Activated naive CD4-positive, alpha-beta T cell treated with anti-CD3 and anti-CD28 coated beads for 36 hours (primary cell): Measurements from ENCODE around the gene GRIN2D. TPM values are rescaled to one million over a fixed set of nuclear protein-coding genes. Genes with fewer than 3 reads are reported as not detected.
A peak's percentile ranks its signal among the peaks of the same experiment; 100 is the strongest.

Source experiments
- CTCF ChIA-PET: fragments of 350-600 bp; sonication (Branson Sonifier 250); formaldehyde crosslinking; loops from one replicate; lab custom pipeline; 2021; ENCODE audit warnings: antibody characterized with exemption; lab: Charles Lee
- DNase-seq: peaks from one replicate; pipeline ENCODE4 v3.0.0-alpha.2; 2020
- H3K27ac Mint-ChIP-seq: one replicate; pipeline ENCODE4 v1.8.0; 2021; ENCODE audit warnings: mild to moderate bottlenecking, mixed read lengths
- H3K27me3 Mint-ChIP-seq: one replicate; pipeline ENCODE4 v1.8.0; 2021; ENCODE audit warnings: low read depth, mixed read lengths
- H3K36me3 Mint-ChIP-seq: one replicate; pipeline ENCODE4 v1.8.0; 2021; ENCODE audit warnings: low read depth, mixed read lengths
- H3K4me1 Mint-ChIP-seq: one replicate; pipeline ENCODE4 v1.8.0; 2021; ENCODE audit warnings: low read depth, mixed read lengths
- H3K4me3 Mint-ChIP-seq: one replicate; pipeline ENCODE4 v1.8.0; 2021; ENCODE audit warnings: mild to moderate bottlenecking, moderate library complexity, mixed read lengths
- H3K9me3 Mint-ChIP-seq: one replicate; pipeline ENCODE4 v1.8.0; 2021; ENCODE audit warnings: mixed read lengths
- intact Hi-C: fragments of 100-400 bp; cut with micrococcal nuclease; formaldehyde crosslinking; loops from one replicate; pipeline ENCODE4 v1.15.1; 2023
- total RNA-seq, 2 experiments: library from RNA; stranded (reverse); gene quantifications; one replicate each; pipeline ENCODE4 v1.2.3, GENCODE V29; 2021

Gene GRIN2D
- under 1 TPM; 0.05 to 0.07 TPM for total RNA-seq

GRCh38 chr19:48393559-48394330 lies at the start of gene GRIN2D:
Gene GRIN2D, plus strand, starts transcription at chr19:48393668. Its CDS starts 4,725 bp downstream, at chr19:48398393.
- no peak within 1 kb of the TSS for H3K27ac Mint-ChIP-seq
- peak; percentile 25 for DNase-seq
- intact Hi-C loops = loop anchor here (5.0 kb wide), 1 partner anchor 189 kb away; no protein-coding TSS in a partner anchor
- CTCF ChIA-PET = interaction anchor here (0.5 to 1.2 kb wide), 2 partner anchors 18 to 29 kb away, joined by 3 read pairs; partner anchors contain the start of genes SYNGR4 and TMEM143
- H3K9me3 Mint-ChIP-seq = no peaks in the 10 kb centered on the region
- peak within 1 kb of the TSS; percentile 34 for H3K4me3 Mint-ChIP-seq
- H3K27me3 Mint-ChIP-seq = peaks cover 42% of the 10 kb centered on the region
- peaks cover 3% of the 10 kb centered on the region for H3K36me3 Mint-ChIP-seq
- peaks cover 43% of the 10 kb centered on the region for H3K4me1 Mint-ChIP-seq

DNA sequence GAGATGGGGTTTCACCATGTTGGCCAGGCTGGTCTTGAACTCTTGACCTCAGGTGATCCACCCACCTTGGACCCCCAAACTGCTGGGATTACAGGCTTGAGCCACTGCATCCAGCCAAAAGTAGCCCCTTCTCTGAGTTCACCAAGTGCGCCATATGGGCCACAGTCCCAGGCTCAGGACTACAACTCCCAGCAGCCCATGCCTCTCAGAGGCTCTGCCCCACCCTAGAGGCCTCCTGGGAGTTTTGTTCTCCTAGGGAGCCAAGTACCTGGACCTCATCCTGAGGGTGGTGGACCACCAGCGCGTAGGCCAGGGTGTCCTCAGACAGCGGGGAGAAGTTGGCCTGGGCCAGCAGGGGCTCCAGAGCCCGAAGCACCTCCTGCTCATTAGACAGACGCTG lies 48.6 kb upstream of the GRIN2D start:
- DNase-seq = no peak
- Mint-ChIP-seq H3K27me3 (no peaks in the 10 kb centered on the region), H3K36me3 (peaks cover 3% of the 10 kb centered on the region), H3K9me3 (no peaks in the 10 kb centered on the region), H3K4me1 (no peaks in the 10 kb centered on the region), H3K4me3 (no peak overlapping the region), H3K27ac (no peak overlapping the region)
- CTCF ChIA-PET = no interaction called here
- intact Hi-C loops = no loop called here

DNA sequence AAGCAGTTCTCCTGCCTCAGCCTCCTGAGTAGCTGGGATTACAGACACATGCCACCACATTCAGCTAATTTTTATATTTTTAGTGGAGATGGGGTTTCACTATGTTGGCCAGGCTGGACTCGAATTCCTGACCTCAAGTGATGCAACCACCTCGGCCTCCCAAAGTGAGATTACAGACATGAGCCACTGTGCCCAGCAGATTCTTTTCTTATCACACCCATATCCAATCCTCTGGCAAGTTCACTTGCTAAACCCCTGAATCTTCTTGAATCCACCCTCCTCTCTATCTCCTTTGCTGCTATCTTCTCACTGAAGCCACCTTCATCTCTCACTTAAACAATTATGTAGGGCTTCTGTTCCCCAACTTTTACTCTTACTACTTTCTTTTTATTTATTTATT lies 47.3 kb upstream of the GRIN2D start:
- DNase-seq = no peak
- no peaks in the 10 kb centered on the region for H3K9me3 Mint-ChIP-seq
- peaks cover 3% of the 10 kb centered on the region for H3K36me3 Mint-ChIP-seq
- no peaks in the 10 kb centered on the region for H3K27me3 Mint-ChIP-seq
- intact Hi-C loops = no loop called here
- no peak overlapping the region for H3K27ac Mint-ChIP-seq
- H3K4me1 Mint-ChIP-seq = no peaks in the 10 kb centered on the region
- CTCF ChIA-PET = no interaction called here
- H3K4me3 Mint-ChIP-seq = no peak overlapping the region

DNA sequence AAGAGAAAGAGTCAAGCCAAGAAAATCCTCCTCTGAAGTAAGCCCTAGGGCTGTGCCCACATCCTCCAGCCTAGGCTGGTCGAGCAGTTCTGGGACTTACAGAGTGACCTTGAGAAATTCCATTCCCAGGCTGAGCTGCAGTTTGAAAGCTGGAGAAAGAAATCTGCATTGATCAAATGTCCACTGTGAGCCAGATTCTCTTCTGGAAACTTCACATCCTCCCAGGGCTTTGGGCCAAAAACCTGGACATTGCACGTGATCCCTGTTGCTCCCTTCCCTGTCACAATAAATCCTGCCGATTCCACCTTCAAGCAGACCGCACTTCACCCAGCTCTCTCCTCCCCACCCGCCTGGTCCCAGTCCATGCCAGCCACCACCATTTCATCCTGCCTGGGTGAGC lies 45.4 kb upstream of the GRIN2D start:
- H3K4me1 Mint-ChIP-seq = no peaks in the 10 kb centered on the region
- H3K9me3 Mint-ChIP-seq = no peaks in the 10 kb centered on the region
- no peak overlapping the region for H3K27ac Mint-ChIP-seq
- peaks cover 3% of the 10 kb centered on the region for H3K36me3 Mint-ChIP-seq
- CTCF ChIA-PET = no interaction called here
- intact Hi-C loops = no loop called here
- H3K4me3 Mint-ChIP-seq = no peak overlapping the region
- H3K27me3 Mint-ChIP-seq = no peaks in the 10 kb centered on the region
- no peak for DNase-seq

DNA sequence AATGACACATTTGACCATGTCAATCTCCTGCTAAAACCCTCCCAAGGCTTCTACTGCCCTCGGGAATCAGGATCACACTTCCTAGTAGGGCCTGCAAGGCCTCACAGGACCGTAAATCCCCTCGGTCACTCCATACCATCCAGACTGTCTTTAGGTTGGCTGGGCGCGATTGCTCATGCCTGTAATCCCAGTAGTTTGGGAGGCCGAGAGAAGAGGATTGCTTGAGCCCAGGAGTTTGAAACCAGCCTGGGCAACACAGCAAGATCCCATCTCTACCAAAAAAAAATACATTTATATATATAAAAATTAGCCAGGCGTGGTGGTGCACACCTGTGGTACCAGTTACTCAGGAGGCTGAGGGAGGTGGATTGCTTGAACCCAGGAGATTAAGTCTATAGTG lies 44.7 kb upstream of the GRIN2D start:
- peaks cover 3% of the 10 kb centered on the region for H3K36me3 Mint-ChIP-seq
- no peak overlapping the region for H3K27ac Mint-ChIP-seq
- H3K4me3 Mint-ChIP-seq = no peak overlapping the region
- intact Hi-C loops = no loop called here
- CTCF ChIA-PET = interaction anchor here (2.3 kb wide), 1 partner anchor 42 kb away, joined by 7 read pairs; the partner anchor contains the start of gene KDELR1
- H3K27me3 Mint-ChIP-seq = no peaks in the 10 kb centered on the region
- H3K4me1 Mint-ChIP-seq = no peaks in the 10 kb centered on the region
- DNase-seq = no peak
- H3K9me3 Mint-ChIP-seq = no peaks in the 10 kb centered on the region

DNA sequence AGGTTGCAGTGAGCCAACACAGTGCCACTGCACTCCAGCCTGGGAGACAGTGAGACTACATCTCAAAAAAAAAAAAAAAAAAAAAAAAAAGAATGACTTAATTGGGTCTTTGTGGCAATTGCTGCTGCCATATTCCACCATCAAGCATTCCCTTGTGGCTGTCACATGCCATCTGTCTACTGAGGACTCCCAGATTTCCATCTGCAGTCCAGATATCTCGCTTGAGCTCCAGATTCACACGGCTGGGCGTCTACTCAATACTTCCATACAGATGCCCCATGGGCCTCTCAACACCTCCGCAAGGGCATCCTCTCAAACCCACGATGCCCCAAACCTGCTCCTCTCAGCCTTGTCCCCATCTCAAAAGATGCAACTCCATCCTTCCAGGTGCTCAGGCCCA lies 42.6 kb upstream of the GRIN2D start:
- Mint-ChIP-seq H3K4me3 (no peak overlapping the region), H3K27me3 (no peaks in the 10 kb centered on the region), H3K9me3 (no peaks in the 10 kb centered on the region), H3K27ac (no peak overlapping the region), H3K4me1 (no peaks in the 10 kb centered on the region), H3K36me3 (peaks cover 3% of the 10 kb centered on the region)
- DNase-seq = no peak
- intact Hi-C loops = no loop called here
- CTCF ChIA-PET = interaction anchor here (0.6 to 2.3 kb wide), 8 partner anchors 12 to 234 kb away, joined by 3 to 7 read pairs (median 4); partner anchors contain the start of genes KCNJ14 and KDELR1

DNA sequence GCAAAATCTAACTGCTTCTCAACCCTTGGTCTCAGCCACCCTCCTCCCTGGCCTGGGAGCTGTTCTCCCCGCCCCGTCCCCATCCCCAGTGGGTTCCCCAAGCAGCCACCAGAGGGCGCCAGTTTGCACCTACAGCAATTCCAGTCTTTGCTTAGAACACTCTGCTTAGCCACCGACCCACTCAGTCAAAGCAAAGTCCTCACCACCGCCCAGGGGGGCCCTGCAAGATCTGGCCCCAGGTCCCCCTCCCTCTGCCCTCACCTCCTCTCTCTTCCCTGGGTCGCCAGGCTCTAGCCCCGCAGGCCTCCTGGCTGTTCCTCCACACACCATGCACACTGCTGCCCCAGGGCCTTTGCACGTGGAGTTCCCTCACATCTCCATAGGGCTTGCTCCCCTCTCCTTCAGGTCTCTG lies 42.1 kb upstream of the GRIN2D start:
- intact Hi-C loops = no loop called here

GRCh38 chr19:48353677-48354076 lies 39.8 kb upstream of the GRIN2D start:
- intact Hi-C loops = no loop called here

More for the DNA sequence above, 42.1 kb upstream of the GRIN2D start:
- Mint-ChIP-seq H3K36me3 (peaks cover 3% of the 10 kb centered on the region), H3K27me3 (no peaks in the 10 kb centered on the region), H3K4me1 (no peaks in the 10 kb centered on the region), H3K27ac (no peak overlapping the region), H3K4me3 (no peak overlapping the region), H3K9me3 (no peaks in the 10 kb centered on the region)
- peak; percentile 91 for DNase-seq
- CTCF ChIA-PET = interaction anchor here (0.6 to 1.3 kb wide), 7 partner anchors 11 to 233 kb away, joined by 3 to 5 read pairs (median 3); partner anchors contain the start of gene KCNJ14

DNA sequence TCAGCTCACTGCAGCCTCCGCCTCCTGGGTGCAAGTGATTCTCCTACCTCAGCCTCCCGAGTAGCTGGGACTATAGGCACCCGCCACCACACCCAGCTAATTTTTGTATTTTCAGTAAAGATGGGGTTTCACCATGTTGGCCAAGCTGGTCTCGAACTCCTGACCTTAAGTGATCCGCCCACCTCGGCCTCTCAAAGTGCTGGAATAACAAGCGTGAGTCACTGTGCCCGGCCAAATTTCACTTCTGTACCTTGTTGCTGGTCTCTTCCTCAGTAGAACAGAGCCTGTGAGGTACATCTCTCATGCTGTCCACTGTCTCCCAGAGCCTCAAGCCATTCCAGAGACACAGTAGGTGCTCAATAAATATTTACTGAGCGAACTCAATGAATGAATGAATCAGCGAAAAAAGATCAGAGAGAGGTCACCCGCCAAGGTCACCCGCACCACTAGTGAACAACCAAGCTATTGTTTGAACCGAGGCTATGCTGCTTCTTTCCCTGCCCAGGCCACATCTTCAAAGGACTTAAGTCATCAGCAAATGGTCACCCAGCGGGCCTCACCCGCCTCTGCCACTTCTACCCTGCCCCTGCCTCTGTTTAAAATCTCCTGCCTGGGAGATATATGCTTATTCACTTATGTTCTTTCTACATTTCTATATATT lies 39.0 kb upstream of the GRIN2D start:
- DNase-seq = no peak
- CTCF ChIA-PET = interaction anchor here (0.6 to 2.6 kb wide), 2 partner anchors 9 to 63 kb away, joined by 3 to 10 read pairs; partner anchors contain the start of genes SYNGR4 and TMEM143
- Mint-ChIP-seq H3K4me1 (no peaks in the 10 kb centered on the region), H3K27me3 (no peaks in the 10 kb centered on the region), H3K27ac (no peak overlapping the region), H3K9me3 (no peaks in the 10 kb centered on the region), H3K4me3 (no peak overlapping the region), H3K36me3 (peaks cover 5% of the 10 kb centered on the region)
- intact Hi-C loops = no loop called here

More at GRCh38 chr19:48353677-48354076, 39.8 kb upstream of the GRIN2D start:
- no peak overlapping the region for H3K4me3 Mint-ChIP-seq
- no peak for DNase-seq
- no peaks in the 10 kb centered on the region for H3K27me3 Mint-ChIP-seq
- no peaks in the 10 kb centered on the region for H3K4me1 Mint-ChIP-seq
- CTCF ChIA-PET = interaction anchor here (0.6 to 2.6 kb wide), 2 partner anchors 10 to 230 kb away, joined by 4 to 10 read pairs; partner anchors contain the start of genes SYNGR4 and TMEM143
- no peaks in the 10 kb centered on the region for H3K9me3 Mint-ChIP-seq
- peaks cover 4% of the 10 kb centered on the region for H3K36me3 Mint-ChIP-seq
- no peak overlapping the region for H3K27ac Mint-ChIP-seq

DNA sequence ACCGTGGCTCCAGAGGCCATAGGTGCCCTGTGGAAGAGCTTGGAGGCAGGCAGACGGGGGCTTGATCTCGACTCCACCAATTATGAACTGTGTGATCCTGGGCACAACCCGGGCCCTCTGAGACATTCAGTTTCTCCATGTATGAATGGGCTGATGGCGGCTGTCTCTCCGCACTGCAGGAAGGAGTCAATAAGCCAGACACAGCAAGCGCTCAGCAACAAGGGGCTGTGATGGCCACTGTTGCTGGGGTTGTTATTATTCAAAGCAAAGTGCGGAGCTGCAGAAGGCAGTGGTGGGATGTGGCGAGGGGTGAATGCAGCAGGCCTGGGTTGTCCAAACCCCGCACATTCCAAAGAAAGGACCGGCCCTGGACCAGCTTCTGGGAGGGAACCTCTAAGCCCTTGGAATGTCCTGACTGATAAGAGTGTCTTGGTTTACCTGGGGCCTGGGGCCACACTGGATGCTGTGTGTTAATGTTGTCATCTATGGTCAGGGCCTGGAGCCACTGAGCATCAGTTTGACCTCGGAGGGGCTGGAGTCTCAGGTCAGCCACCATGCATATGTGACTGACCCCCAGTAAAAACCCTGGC lies 38.0 kb upstream of the GRIN2D start:
- Mint-ChIP-seq H3K4me1 (no peaks in the 10 kb centered on the region), H3K9me3 (no peaks in the 10 kb centered on the region), H3K4me3 (no peak overlapping the region), H3K36me3 (peaks cover 5% of the 10 kb centered on the region), H3K27ac (no peak overlapping the region), H3K27me3 (no peaks in the 10 kb centered on the region)
- DNase-seq = no peak
- intact Hi-C loops = no loop called here
- CTCF ChIA-PET = no interaction called here

- Mint-ChIP-seq H3K36me3 (peaks cover 5% of the 10 kb centered on the region), H3K27ac (no peak overlapping the region), H3K27me3 (no peaks in the 10 kb centered on the region), H3K4me1 (peaks cover 6% of the 10 kb centered on the region), H3K9me3 (no peaks in the 10 kb centered on the region), H3K4me3 (no peak overlapping the region)
- intact Hi-C loops = no loop called here
- DNase-seq = no peak
- CTCF ChIA-PET = no interaction called here
These were observed 34.3 kb upstream of the GRIN2D start for GRCh38 chr19:48359123-48359522.

GRCh38 chr19:48361912-48362311 lies 31.6 kb upstream of the GRIN2D start:
- H3K4me1 Mint-ChIP-seq = peaks cover 12% of the 10 kb centered on the region
- no peak overlapping the region for H3K27ac Mint-ChIP-seq
- no peaks in the 10 kb centered on the region for H3K9me3 Mint-ChIP-seq
- CTCF ChIA-PET = interaction anchor here (1.3 kb wide), 1 partner anchor 28 kb away, joined by 3 read pairs; no protein-coding TSS in a partner anchor
- H3K27me3 Mint-ChIP-seq = no peaks in the 10 kb centered on the region
- no peak for DNase-seq
- intact Hi-C loops = loop anchor here (2.0 to 10.0 kb wide), 4 partner anchors 57 to 1090 kb away; partner anchors contain the start of genes ALDH16A1, CARD8, GYS1 and PIH1D1
- H3K4me3 Mint-ChIP-seq = no peak overlapping the region
- peaks cover 5% of the 10 kb centered on the region for H3K36me3 Mint-ChIP-seq
